ENCODE data around the gene PNPLA1.

GRCh38 chr6:36298027-36298426 is 28.2 kb downstream of the PNPLA1 start:
- TF ChIP-seq, protein P1, sequence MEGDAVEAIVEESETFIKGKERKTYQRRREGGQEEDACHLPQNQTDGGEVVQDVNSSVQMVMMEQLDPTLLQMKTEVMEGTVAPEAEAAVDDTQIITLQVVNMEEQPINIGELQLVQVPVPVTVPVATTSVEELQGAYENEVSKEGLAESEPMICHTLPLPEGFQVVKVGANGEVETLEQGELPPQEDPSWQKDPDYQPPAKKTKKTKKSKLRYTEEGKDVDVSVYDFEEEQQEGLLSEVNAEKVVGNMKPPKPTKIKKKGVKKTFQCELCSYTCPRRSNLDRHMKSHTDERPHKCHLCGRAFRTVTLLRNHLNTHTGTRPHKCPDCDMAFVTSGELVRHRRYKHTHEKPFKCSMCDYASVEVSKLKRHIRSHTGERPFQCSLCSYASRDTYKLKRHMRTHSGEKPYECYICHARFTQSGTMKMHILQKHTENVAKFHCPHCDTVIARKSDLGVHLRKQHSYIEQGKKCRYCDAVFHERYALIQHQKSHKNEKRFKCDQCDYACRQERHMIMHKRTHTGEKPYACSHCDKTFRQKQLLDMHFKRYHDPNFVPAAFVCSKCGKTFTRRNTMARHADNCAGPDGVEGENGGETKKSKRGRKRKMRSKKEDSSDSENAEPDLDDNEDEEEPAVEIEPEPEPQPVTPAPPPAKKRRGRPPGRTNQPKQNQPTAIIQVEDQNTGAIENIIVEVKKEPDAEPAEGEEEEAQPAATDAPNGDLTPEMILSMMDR (IDR thresholded peaks at IDR 0.05) = no peak
- no peak for TF ChIP-seq POLR2A (IDR thresholded peaks at IDR 0.05)

Measured in body of pancreas (tissue), 4 donors.